WTC11 (cell line): ENCODE results near the gene MARK3. TPM values are rescaled to one million over a fixed set of nuclear protein-coding genes. Genes with fewer than 3 reads are reported as not detected.

Experiments
- ATAC-seq: fragments of 200-7000 bp; cut with Tn5 transposase; 2 replicates; pipeline ENCODE4 v1.10.0; 2021; ENCODE audit warnings: mild to moderate bottlenecking, moderate library complexity
- CTCF ChIA-PET: fragments of 300-600 bp; sonication (Branson Sonifier 250); formaldehyde crosslinking; loops from one replicate; lab custom pipeline; 2021; ENCODE audit warnings: antibody characterized with exemption; lab: Charles Lee
- POLR2A ChIA-PET: fragments of 350-600 bp; sonication (Branson Sonifier 250); formaldehyde crosslinking; loops from one replicate; lab custom pipeline; 2021; ENCODE audit warnings: antibody characterized with exemption; lab: Charles Lee
- DNase-seq: peaks from one replicate; pipeline ENCODE4 v3.0.0; 2021; ENCODE audit warnings: low spot score
- H3K27ac Mint-ChIP-seq: 2 replicates; pipeline ENCODE4 v1.8.0; 2021; ENCODE audit warnings: mixed read lengths
- H3K27me3 Mint-ChIP-seq: 2 replicates; pipeline ENCODE4 v1.8.0; 2021; ENCODE audit warnings: low read depth, mild to moderate bottlenecking, moderate library complexity, mixed read lengths
- H3K36me3 Mint-ChIP-seq: 2 replicates; pipeline ENCODE4 v1.8.0; 2021; ENCODE audit warnings: mixed read lengths
- H3K4me1 Mint-ChIP-seq: 2 replicates; pipeline ENCODE4 v1.8.0; 2022; ENCODE audit warnings: mixed read lengths
- H3K4me3 Mint-ChIP-seq: 2 replicates; pipeline ENCODE4 v1.8.0; 2021; ENCODE audit warnings: mild to moderate bottlenecking, moderate library complexity, mixed read lengths
- H3K9me3 Mint-ChIP-seq: 2 replicates; pipeline ENCODE4 v1.8.0; 2021; ENCODE audit warnings: mixed read lengths
- ARID4B ChIP-seq: sonication (generic); formaldehyde crosslinking; IDR thresholded peaks from 2 replicates; pipeline ENCODE4 v1.8.0; 2023; ENCODE audit warnings: missing genetic modification reagents, mild to moderate bottlenecking, borderline replicate concordance
- ATF1 ChIP-seq: sonication (generic); formaldehyde crosslinking; IDR thresholded peaks from 2 replicates; pipeline ENCODE4 v1.8.1; 2023; ENCODE audit warnings: mild to moderate bottlenecking, moderate library complexity, missing genetic modification reagents
- ATF6 ChIP-seq: sonication (generic); formaldehyde crosslinking; IDR thresholded peaks from 2 replicates; pipeline ENCODE4 v1.8.1; 2023; ENCODE audit warnings: mild to moderate bottlenecking, missing genetic modification reagents
- CDX4 ChIP-seq: fragments of 250-450 bp; sonication (Bioruptor Pico); IDR thresholded peaks from 2 replicates; pipeline ENCODE4 v1.9.0; 2021; ENCODE audit warnings: moderate library complexity, mild to moderate bottlenecking, inconsistent platforms, borderline replicate concordance
- CREB1 ChIP-seq: sonication (generic); formaldehyde crosslinking; IDR thresholded peaks from 2 replicates; pipeline ENCODE4 v1.8.0; 2023; ENCODE audit warnings: mild to moderate bottlenecking, missing genetic modification reagents
- FOXK1 ChIP-seq: sonication (generic); formaldehyde crosslinking; IDR thresholded peaks from 2 replicates; pipeline ENCODE4 v1.8.0; 2022; ENCODE audit warnings: mild to moderate bottlenecking, moderate library complexity, missing genetic modification reagents
- JAZF1 ChIP-seq: fragments of 250-450 bp; sonication (Bioruptor Pico); IDR thresholded peaks from 2 replicates; pipeline ENCODE4 v1.9.0; 2021; ENCODE audit warnings: moderate library complexity, mild to moderate bottlenecking, inconsistent platforms
- MYBL2 ChIP-seq: sonication (generic); formaldehyde crosslinking; IDR thresholded peaks from 2 replicates; pipeline ENCODE4 v1.8.1; 2023; ENCODE audit warnings: mild to moderate bottlenecking, moderate library complexity, missing genetic modification reagents
- NFATC4 ChIP-seq: fragments of 250-450 bp; sonication (Bioruptor Pico); IDR thresholded peaks from 2 replicates; pipeline ENCODE4 v1.9.0; 2021; ENCODE audit warnings: mild to moderate bottlenecking
- PRDM15 ChIP-seq: sonication (generic); formaldehyde crosslinking; IDR thresholded peaks from 2 replicates; pipeline ENCODE4 v1.8.0; 2022; ENCODE audit warnings: missing genetic modification reagents
- RELA ChIP-seq: sonication (generic); formaldehyde crosslinking; IDR thresholded peaks from 2 replicates; pipeline ENCODE4 v1.8.1; 2022; ENCODE audit warnings: missing genetic modification reagents, mild to moderate bottlenecking, borderline replicate concordance
- TP53 ChIP-seq: sonication (generic); formaldehyde crosslinking; IDR thresholded peaks from 2 replicates; pipeline ENCODE4 v1.8.1; 2023; ENCODE audit warnings: mild to moderate bottlenecking, missing genetic modification reagents
- ZNF138 ChIP-seq: sonication (generic); formaldehyde crosslinking; conservative IDR thresholded peaks from 2 replicates; pipeline ENCODE4 v1.8.1; 2022; ENCODE audit warnings: mild to moderate bottlenecking, moderate library complexity, missing genetic modification reagents
- ZNF263 ChIP-seq: sonication (generic); formaldehyde crosslinking; IDR thresholded peaks from 2 replicates; pipeline ENCODE4 v1.8.1; 2022; ENCODE audit warnings: low read depth, mild to moderate bottlenecking, moderate library complexity, missing genetic modification reagents
- total RNA-seq: library from RNA; stranded (reverse); gene quantifications from 3 replicates; pipeline ENCODE4 v1.2.3, GENCODE V29; 2021
- TF ChIP-seq, protein P1 (sequence below): sonication (generic); formaldehyde crosslinking; IDR thresholded peaks from 2 replicates; pipeline ENCODE4 v1.8.0; 2022; ENCODE audit warnings: mild to moderate bottlenecking, missing genetic modification reagents
- TF ChIP-seq, protein P2 (sequence below): fragments of 250-450 bp; sonication (Bioruptor Pico); IDR thresholded peaks from 2 replicates; pipeline ENCODE4 v1.9.0; 2021; ENCODE audit warnings: mild to moderate bottlenecking
- TF ChIP-seq, protein P3 (sequence below): sonication (generic); formaldehyde crosslinking; IDR thresholded peaks from 2 replicates; pipeline ENCODE4 v1.8.0; 2023; ENCODE audit warnings: mild to moderate bottlenecking, missing genetic modification reagents

MARK3 gene
- total RNA-seq, 1 experiment from 2014 or later, result 93.7 TPM

DNA sequence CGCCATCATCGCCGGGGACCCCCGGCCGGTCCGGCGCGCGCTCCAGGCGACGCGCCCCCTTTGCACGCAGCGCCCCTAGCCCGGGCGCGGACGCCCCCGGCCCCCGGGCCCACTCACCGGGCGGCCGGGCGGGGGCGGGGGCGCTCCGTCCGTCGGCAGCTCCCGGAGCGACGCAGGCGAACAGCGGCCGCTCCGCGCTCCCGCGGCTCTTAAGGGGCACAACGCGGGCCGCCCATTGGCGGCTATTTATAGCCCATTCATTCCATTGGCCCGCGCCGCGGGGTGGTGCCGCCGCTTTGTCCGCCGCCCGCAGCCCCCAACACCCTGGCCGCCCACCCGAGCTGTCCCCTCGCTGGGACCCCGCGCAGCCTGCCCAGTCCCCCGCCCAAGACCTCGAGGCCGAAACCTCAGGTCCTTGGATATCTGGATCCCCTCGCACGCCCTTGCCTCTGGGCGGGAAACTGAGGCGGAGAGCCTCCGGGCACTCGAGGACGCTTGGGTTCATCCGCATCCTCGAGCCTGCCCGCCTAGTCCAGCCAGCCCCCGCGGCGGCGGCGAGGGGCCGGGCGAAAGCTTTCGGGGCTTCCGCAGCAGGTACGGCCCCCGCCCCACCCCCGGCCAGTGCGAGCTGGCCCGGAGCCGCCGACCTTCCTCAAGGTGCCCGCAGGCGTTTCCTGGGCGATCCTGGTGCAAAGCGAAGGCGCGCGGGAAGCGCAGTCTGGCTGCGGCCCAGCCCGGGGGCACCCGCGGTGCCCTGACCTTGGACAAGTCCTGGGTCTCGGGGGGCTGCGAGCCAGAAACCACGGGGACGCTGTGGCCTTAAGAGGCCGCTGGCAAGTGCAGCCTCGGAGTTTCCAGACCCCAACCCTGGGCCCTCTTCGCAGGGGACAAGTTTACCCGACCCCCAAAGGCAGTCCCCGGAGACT lies 137.7 kb downstream of the MARK3 start, which contains the start of gene CKB (continued):
- TF ChIP-seq, protein P1, sequence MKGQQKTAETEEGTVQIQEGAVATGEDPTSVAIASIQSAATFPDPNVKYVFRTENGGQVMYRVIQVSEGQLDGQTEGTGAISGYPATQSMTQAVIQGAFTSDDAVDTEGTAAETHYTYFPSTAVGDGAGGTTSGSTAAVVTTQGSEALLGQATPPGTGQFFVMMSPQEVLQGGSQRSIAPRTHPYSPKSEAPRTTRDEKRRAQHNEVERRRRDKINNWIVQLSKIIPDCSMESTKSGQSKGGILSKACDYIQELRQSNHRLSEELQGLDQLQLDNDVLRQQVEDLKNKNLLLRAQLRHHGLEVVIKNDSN (CRISPR knock-in tag), result no peak
- no peak for TF ChIP-seq NFATC4 (CRISPR knock-in tag)
- TF ChIP-seq TP53 (CRISPR knock-in tag), result 0 out of 2 replicates have a peak, but pooled peaks have one; percentile 8
- TF ChIP-seq ZNF138, result no peak
- TF ChIP-seq PRDM15, result no peak
- no peak for TF ChIP-seq CDX4
- no peak for TF ChIP-seq ATF6 (CRISPR knock-in tag)
- no peak for TF ChIP-seq ZNF263 (CRISPR knock-in tag)
- no peak for TF ChIP-seq JAZF1 (CRISPR knock-in tag)
- TF ChIP-seq, protein P2, sequence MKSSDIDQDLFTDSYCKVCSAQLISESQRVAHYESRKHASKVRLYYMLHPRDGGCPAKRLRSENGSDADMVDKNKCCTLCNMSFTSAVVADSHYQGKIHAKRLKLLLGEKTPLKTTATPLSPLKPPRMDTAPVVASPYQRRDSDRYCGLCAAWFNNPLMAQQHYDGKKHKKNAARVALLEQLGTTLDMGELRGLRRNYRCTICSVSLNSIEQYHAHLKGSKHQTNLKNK (CRISPR knock-in tag), result 0 out of 2 replicates have a peak, but pooled peaks have one; percentile 67
- no peak for TF ChIP-seq CREB1 (CRISPR knock-in tag)
- TF ChIP-seq FOXK1 (CRISPR knock-in tag), result 0 out of 2 replicates have a peak, but pooled peaks have one; percentile 18

- Mint-ChIP-seq H3K9me3 (no peaks in the 10 kb centered on the region), H3K27me3 (peaks cover 27% of the 10 kb centered on the region), H3K27ac (no peak overlapping the region), H3K4me3 (peak overlapping the region; percentile 62), H3K36me3 (peaks cover 12% of the 10 kb centered on the region), H3K4me1 (peaks cover 23% of the 10 kb centered on the region)
- ATAC-seq (no peak), DNase-seq (peak; percentile 31)
- CTCF ChIA-PET, result interaction anchor here (3.4 to 12.2 kb wide), 2 partner anchors 20 to 419 kb away, joined by 11 to 455 read pairs; no protein-coding TSS in a partner anchor
- POLR2A ChIA-PET, result interaction anchor here (0.7 to 8.3 kb wide), 3 partner anchors 16 to 192 kb away, joined by 3 to 65 read pairs (median 3); partner anchors contain the start of gene ZFYVE21
- TF ChIP-seq MYBL2 (CRISPR knock-in tag) (no peak), ARID4B (no peak), ATF1 (no peak), JAZF1 (CRISPR knock-in tag) (no peak), ZNF263 (CRISPR knock-in tag) (no peak), RELA (CRISPR knock-in tag) (no peak)
- TF ChIP-seq, protein P3, sequence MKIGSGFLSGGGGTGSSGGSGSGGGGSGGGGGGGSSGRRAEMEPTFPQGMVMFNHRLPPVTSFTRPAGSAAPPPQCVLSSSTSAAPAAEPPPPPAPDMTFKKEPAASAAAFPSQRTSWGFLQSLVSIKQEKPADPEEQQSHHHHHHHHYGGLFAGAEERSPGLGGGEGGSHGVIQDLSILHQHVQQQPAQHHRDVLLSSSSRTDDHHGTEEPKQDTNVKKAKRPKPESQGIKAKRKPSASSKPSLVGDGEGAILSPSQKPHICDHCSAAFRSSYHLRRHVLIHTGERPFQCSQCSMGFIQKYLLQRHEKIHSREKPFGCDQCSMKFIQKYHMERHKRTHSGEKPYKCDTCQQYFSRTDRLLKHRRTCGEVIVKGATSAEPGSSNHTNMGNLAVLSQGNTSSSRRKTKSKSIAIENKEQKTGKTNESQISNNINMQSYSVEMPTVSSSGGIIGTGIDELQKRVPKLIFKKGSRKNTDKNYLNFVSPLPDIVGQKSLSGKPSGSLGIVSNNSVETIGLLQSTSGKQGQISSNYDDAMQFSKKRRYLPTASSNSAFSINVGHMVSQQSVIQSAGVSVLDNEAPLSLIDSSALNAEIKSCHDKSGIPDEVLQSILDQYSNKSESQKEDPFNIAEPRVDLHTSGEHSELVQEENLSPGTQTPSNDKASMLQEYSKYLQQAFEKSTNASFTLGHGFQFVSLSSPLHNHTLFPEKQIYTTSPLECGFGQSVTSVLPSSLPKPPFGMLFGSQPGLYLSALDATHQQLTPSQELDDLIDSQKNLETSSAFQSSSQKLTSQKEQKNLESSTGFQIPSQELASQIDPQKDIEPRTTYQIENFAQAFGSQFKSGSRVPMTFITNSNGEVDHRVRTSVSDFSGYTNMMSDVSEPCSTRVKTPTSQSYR (CRISPR knock-in tag), result no peak
- TF ChIP-seq, protein P1 (CRISPR knock-in tag), result no peak
Measured at GRCh38 chr14:103523575-103523954, 138.3 kb downstream of the MARK3 start.
